Mesothelial cell of epicardium (in vitro differentiated cells): ENCODE data around the gene EVL. TPM values are rescaled to one million over a fixed set of nuclear protein-coding genes. Genes with fewer than 3 reads are reported as not detected.
"Not testable (repeated sequence)": the region's sequence is repeated elsewhere in the genome, so short reads cannot be mapped to it uniquely, and the experiment has no call there.

Source experiments
- DNase-seq, 2 experiments: peaks; one replicate each; pipeline ENCODE4 v3.0.0; 2021; ENCODE audit warnings: low spot score in 2 of 2; ENCODE audit not compliant: unreplicated experiment in 2 of 2
- H3K27ac Mint-ChIP-seq: 2 replicates; pipeline ENCODE4 v1.8.0; 2021; ENCODE audit warnings: mixed read lengths
- H3K27me3 Mint-ChIP-seq: 2 replicates; pipeline ENCODE4 v1.8.0; 2021; ENCODE audit warnings: low read depth, mixed read lengths
- H3K36me3 Mint-ChIP-seq: 2 replicates; pipeline ENCODE4 v1.8.0; 2021; ENCODE audit warnings: mixed read lengths
- H3K4me1 Mint-ChIP-seq: 2 replicates; pipeline ENCODE4 v1.8.0; 2021; ENCODE audit warnings: mixed read lengths
- H3K4me3 Mint-ChIP-seq: 2 replicates; pipeline ENCODE4 v1.8.0; 2021; ENCODE audit warnings: mild to moderate bottlenecking, moderate library complexity, mixed read lengths
- H3K9me3 Mint-ChIP-seq: 2 replicates; pipeline ENCODE4 v1.8.0; 2021; ENCODE audit warnings: mixed read lengths
- total RNA-seq: library from RNA; stranded (reverse); gene quantifications from 3 replicates; pipeline ENCODE4 v1.2.1, GENCODE V29; 2021
- TF ChIP-seq, protein P1 (sequence below): fragments of 200-600 bp; sonication (generic); IDR thresholded peaks from one replicate; pipeline ENCODE4 v1.5.0; 2021; ENCODE audit warnings: antibody characterized with exemption; ENCODE audit not compliant: unreplicated experiment

Gene EVL
- total RNA-seq, 1 donor from 2014 or later: 250 TPM

DNA sequence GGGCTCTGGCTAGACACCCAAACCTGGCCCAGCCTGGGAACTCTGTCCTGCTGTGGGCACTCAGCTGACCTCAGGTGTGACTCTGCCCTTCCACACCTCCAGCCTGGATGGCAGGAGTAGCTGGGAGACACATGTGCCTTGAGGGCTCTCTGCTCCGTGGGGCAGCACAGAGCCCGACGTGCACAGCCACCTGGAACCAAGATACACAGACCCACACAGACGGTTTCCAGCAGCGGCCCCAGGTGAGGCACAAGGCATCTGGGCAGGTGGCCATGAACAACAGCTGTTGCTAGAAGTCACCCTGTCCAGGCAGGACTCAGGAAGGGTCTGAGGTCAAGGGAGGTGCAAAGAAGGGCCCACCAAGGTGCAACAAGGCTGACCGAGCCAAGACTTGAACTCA is 88.3 kb downstream of the EVL start:
- TF ChIP-seq, protein P1, sequence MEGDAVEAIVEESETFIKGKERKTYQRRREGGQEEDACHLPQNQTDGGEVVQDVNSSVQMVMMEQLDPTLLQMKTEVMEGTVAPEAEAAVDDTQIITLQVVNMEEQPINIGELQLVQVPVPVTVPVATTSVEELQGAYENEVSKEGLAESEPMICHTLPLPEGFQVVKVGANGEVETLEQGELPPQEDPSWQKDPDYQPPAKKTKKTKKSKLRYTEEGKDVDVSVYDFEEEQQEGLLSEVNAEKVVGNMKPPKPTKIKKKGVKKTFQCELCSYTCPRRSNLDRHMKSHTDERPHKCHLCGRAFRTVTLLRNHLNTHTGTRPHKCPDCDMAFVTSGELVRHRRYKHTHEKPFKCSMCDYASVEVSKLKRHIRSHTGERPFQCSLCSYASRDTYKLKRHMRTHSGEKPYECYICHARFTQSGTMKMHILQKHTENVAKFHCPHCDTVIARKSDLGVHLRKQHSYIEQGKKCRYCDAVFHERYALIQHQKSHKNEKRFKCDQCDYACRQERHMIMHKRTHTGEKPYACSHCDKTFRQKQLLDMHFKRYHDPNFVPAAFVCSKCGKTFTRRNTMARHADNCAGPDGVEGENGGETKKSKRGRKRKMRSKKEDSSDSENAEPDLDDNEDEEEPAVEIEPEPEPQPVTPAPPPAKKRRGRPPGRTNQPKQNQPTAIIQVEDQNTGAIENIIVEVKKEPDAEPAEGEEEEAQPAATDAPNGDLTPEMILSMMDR: no peak
- Mint-ChIP-seq H3K4me1 (peaks cover 14% of the 10 kb centered on the region), H3K36me3 (peaks cover 3% of the 10 kb centered on the region), H3K27me3 (peaks cover 36% of the 10 kb centered on the region), H3K27ac (no peak overlapping the region), H3K4me3 (no peak overlapping the region), H3K9me3 (peaks cover 5% of the 10 kb centered on the region)
- DNase-seq: no peak

DNA sequence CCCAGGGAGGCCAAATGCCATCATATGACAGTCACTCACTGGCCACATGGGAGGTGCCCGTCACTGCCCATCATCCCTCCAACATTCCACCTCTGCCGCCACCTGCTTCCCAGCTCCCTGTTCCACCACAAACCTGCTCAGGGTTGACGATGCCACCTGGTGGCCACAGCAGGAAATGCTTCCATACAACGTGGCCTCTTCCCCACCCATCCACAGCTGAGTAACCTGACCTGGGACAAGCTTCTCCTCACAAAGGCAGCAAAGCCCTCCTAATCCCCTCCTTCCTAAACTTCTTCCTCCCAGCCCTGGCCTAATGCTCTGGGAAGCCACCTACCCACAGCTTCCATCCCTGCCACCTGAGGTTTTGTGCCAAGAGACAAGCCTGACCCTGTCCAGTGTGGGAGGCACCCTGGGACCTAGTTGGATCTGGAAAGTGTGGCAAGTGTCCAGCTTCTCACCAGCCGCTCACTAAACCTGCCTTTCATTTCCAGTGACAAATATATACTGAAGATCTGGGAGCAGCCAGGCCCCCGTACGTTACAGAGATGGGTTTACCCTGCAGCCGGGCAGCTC is 89.9 kb downstream of the EVL start:
- Mint-ChIP-seq H3K4me1 (peaks cover 10% of the 10 kb centered on the region), H3K9me3 (peaks cover 5% of the 10 kb centered on the region), H3K36me3 (peaks cover 3% of the 10 kb centered on the region), H3K4me3 (no peak overlapping the region), H3K27ac (no peak overlapping the region), H3K27me3 (peaks cover 44% of the 10 kb centered on the region)
- no peak for DNase-seq
- TF ChIP-seq, protein P1: peak; percentile 79

DNA sequence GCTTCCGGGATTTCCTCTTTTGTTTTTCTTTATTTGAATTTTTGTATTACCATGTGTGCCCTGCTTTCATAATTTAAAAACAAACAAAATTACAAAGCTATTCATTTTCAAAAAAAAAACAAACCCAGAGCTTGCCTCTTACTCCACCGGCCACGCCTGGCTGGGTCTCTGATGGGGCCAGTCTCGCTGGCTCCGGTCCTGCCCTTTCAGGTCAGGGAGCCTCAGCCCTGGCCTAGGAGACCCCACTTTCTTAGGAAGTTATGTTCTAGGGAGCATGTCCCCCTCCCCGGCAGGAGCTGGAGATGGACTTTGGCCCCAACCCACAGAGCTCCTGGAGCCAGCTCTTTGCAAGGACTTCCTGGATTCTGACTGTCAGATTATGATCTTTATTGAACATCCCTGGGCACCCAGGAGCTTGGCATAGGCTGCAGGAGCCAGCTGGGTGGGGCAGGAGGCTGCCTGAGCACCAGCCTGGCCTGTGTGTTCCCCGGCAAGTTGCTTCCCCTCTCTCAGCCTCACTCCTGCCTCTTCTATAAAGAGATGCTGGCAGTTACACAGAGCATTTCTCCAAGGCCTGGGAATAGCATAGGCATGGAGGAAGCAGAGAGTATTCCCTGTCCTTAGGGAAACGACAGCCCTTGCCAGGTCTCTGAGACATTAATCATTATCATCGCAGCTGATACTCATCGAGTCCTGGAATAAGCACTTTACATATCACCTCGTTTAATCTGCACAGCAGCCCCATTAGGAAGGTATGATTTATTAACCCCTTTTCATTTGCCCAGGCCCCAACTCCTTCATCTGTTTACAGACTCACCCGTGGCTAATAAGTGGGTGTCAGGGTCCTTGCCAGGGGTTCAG is 90.8 kb downstream of the EVL start:
- Mint-ChIP-seq H3K36me3 (peaks cover 3% of the 10 kb centered on the region), H3K27ac (no peak overlapping the region), H3K4me1 (peaks cover 10% of the 10 kb centered on the region), H3K9me3 (peaks cover 5% of the 10 kb centered on the region), H3K4me3 (no peak overlapping the region), H3K27me3 (peaks cover 53% of the 10 kb centered on the region)
- no peak for DNase-seq
- TF ChIP-seq, protein P1: no peak

DNA sequence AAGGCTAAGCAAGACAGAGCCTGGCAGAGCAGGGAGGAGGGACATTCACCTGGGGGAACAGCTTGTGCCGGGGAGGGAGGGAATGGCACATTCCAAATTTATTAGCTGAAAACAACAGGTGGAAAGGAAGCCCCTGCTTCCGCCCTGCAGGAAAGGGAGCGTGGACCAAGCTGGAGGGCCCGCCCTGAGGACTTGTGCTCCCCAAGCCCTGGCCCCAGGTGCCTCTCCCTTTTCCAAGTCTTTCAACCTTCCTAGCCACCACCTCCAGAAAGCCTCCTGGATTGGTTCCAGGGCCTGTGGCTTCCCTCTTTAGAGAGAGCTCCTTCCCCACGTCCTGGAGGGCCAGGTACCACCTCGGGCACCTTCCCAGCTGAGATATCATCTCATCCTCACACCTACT is 91.6 kb downstream of the EVL start:
- Mint-ChIP-seq H3K36me3 (peaks cover 3% of the 10 kb centered on the region), H3K27ac (no peak overlapping the region), H3K4me3 (no peak overlapping the region), H3K9me3 (peaks cover 5% of the 10 kb centered on the region), H3K4me1 (peaks cover 10% of the 10 kb centered on the region), H3K27me3 (peaks cover 61% of the 10 kb centered on the region)
- TF ChIP-seq, protein P1: no peak
- no peak for DNase-seq

DNA sequence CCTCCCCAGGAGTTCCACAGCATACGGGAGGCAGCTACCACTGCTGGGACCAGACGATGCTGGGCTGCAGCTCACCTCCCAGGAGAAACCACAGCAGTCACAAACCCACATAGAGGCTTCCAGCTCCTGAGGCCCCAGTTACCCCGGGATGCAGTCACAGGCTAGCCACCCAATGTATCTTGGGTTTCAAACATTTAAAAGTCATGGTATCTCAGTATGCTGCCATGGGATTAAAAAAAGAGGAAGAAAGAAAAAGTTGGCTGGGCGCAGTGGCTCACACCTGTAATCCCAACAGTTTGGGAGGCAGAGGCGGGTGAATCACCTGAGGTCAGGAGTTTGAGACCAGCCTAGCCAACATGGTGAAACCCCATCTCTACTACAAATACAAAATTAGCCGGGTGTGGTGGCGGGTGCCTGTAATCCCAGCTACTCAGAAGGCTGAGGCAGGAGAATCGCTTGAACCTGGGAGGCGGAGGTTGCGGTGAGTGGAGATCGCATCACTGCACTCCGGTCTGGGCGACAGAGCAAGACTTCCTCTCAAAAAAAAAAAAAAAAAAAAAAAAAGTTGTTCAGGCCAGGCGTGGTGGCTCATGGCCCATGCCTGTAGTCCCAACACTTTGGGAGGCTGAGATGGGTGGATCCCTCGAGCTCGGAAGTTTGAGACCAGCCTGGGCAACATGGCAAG is 92.5 kb downstream of the EVL start:
- H3K27ac Mint-ChIP-seq, DNase-seq, H3K4me3 Mint-ChIP-seq, H3K9me3 Mint-ChIP-seq, H3K36me3 Mint-ChIP-seq: not testable (repeated sequence)
- H3K27me3 Mint-ChIP-seq: peaks cover 59% of the 10 kb centered on the region
- peaks cover 10% of the 10 kb centered on the region for H3K4me1 Mint-ChIP-seq

DNA sequence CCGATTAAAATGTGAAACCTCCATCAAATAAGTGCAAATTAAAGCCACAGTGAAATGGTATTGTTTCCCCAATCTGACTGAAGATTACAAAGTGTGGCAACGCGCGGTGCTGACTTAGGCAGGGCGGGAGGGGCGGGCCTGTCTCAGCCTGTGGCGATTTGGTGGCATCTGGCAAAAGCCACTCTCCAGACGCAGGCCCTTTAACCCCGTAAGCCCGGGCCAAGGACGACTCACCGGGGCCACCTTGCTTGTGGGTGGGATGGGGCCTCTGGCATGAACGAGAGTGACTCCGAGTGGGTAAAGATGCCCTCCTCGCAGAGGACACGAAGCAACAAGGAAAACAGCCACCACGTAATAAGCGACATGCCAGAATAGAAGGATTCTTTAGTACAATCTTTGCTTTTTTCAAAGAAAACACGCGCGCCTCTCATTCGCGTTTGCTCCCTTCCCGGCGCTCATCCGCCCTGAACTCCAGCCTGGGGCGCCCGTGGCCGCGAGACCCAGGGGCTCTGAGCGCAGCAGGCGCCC is 93.4 kb downstream of the EVL start:
- Mint-ChIP-seq H3K36me3 (peaks cover 3% of the 10 kb centered on the region), H3K4me1 (peaks cover 10% of the 10 kb centered on the region), H3K9me3 (peaks cover 5% of the 10 kb centered on the region), H3K27ac (no peak overlapping the region), H3K27me3 (peaks cover 60% of the 10 kb centered on the region), H3K4me3 (peak overlapping the region; percentile 41)
- TF ChIP-seq, protein P1: no peak
- DNase-seq: no peak
